Cardiac fibroblast (primary cell): ENCODE measurements around the gene NAA16.

Source experiments
- DNase-seq, 2 donors: peaks; one replicate each; pipeline versions ENCODE4 v3.0.0 to v3.0.0-alpha.2; 2010; ENCODE audit warnings: low read depth in 2 of 2
- H3K4me3 ChIP-seq, 2 donors: replicated peaks in 1 of 2; 1 replicate in 1 of 2; 2 replicates in 1 of 2; pipeline ENCODE4 v1.5.1; 2011; ENCODE audit warnings: low read depth in 2 of 2, low read length in 2 of 2, mild to moderate bottlenecking in 2 of 2, moderate library complexity in 1 of 2
- CTCF ChIP-seq: IDR thresholded peaks from one replicate; pipeline ENCODE4 v1.5.1; 2011; ENCODE audit warnings: low read depth, mild to moderate bottlenecking, low read length, inconsistent platforms

NAA16 gene

GRCh38 chr13:41370736-41371135 is 59.7 kb downstream of the NAA16 start:
- TF ChIP-seq CTCF = no peak
- no peak overlapping the region for H3K4me3 ChIP-seq
- DNase-seq = peak in 1 of 2 donors; percentile 27

GRCh38 chr13:41377446-41377845 is 66.4 kb downstream of the NAA16 start:
- no peak for DNase-seq
- TF ChIP-seq CTCF = no peak
- H3K4me3 ChIP-seq = no peak overlapping the region

- DNase-seq = no peak
- TF ChIP-seq CTCF = no peak
- no peak overlapping the region for H3K4me3 ChIP-seq
Measured at GRCh38 chr13:41382431-41382830, 71.4 kb downstream of the NAA16 start.

GRCh38 chr13:41383386-41383785 is 72.3 kb downstream of the NAA16 start:
- peak; percentile 14 to 46 for DNase-seq
- no peak overlapping the region for H3K4me3 ChIP-seq
- no peak for TF ChIP-seq CTCF

- H3K4me3 ChIP-seq = no peak overlapping the region
- TF ChIP-seq CTCF = peak; percentile 48
- peak; percentile 34 to 44 for DNase-seq
Measured at GRCh38 chr13:41384749-41385503, 73.9 kb downstream of the NAA16 start.

- no peak for TF ChIP-seq CTCF
- no peak for DNase-seq
- H3K4me3 ChIP-seq = no peak overlapping the region
Measured at GRCh38 chr13:41386211-41386610, 75.1 kb downstream of the NAA16 start.

- no peak for TF ChIP-seq CTCF
- H3K4me3 ChIP-seq = no peak overlapping the region
- DNase-seq = no peak
Measured at GRCh38 chr13:41387576-41387975, 76.5 kb downstream of the NAA16 start.
